Memory B cell (primary cell): ENCODE measurements around the gene NLRC5.
"Not testable (repeated sequence)": the region's sequence is repeated elsewhere in the genome, so short reads cannot be mapped to it uniquely, and the experiment has no call there.

Source experiments
- ATAC-seq: fragments of 150-1000 bp; cut with Tn5 transposase; 2 replicates; pipeline ENCODE4 v1.10.0; 2021; ENCODE audit warnings: low read depth, mild to moderate bottlenecking, moderate library complexity
- DNase-seq, 2 donors: peaks; one replicate each; pipeline ENCODE4 v3.0.0; 2022; ENCODE audit warnings: low spot score in 2 of 2
- H3K27ac Mint-ChIP-seq: one replicate; pipeline ENCODE4 v1.8.0; 2022; ENCODE audit warnings: mild to moderate bottlenecking, moderate library complexity, mixed read lengths
- H3K27me3 Mint-ChIP-seq: one replicate; pipeline ENCODE4 v1.8.0; 2022; ENCODE audit warnings: mixed read lengths
- H3K36me3 Mint-ChIP-seq: one replicate; pipeline ENCODE4 v1.8.0; 2022; ENCODE audit warnings: mild to moderate bottlenecking, mixed read lengths
- H3K4me1 Mint-ChIP-seq: one replicate; pipeline ENCODE4 v1.8.0; 2022; ENCODE audit warnings: mixed read lengths
- H3K4me3 Mint-ChIP-seq: one replicate; pipeline ENCODE4 v1.8.0; 2022; ENCODE audit warnings: mild to moderate bottlenecking, moderate library complexity, mixed read lengths
- H3K9me3 Mint-ChIP-seq: one replicate; pipeline ENCODE4 v1.8.0; 2022; ENCODE audit warnings: mixed read lengths

The NLRC5 gene

DNA sequence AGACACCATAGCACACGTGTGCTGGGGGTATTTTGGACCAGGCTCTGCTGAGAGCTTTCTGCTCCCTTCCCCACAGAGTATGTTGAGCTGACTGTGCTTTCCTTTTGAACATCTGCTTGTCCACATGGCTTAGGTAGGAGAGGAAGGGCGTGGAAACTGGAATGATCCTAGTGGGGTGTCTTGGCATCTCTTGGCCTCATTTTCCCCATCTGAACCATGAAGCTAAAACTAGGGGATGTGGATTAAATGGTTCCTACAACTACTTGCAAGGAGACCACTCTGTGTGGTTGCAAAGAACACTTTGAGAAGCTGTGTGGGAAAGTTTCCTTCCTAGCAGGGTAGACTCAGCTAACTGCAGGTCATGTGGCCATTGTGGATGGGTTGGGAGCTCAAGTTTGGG lies 6.7 kb upstream of the NLRC5 start:
- peak overlapping the region; percentile 1 for H3K4me3 Mint-ChIP-seq
- H3K4me1 Mint-ChIP-seq, result peaks cover 56% of the 10 kb centered on the region
- ATAC-seq, result no peak
- no peaks in the 10 kb centered on the region for H3K27me3 Mint-ChIP-seq
- H3K36me3 Mint-ChIP-seq, result peaks cover 12% of the 10 kb centered on the region
- peak overlapping the region; percentile 88 for H3K27ac Mint-ChIP-seq
- H3K9me3 Mint-ChIP-seq, result no peaks in the 10 kb centered on the region
- no peak for DNase-seq

GRCh38 chr16:56983211-56983751 lies 6.1 kb upstream of the NLRC5 start:
- Mint-ChIP-seq H3K4me3 (no peak overlapping the region), H3K9me3 (no peaks in the 10 kb centered on the region), H3K4me1 (peaks cover 61% of the 10 kb centered on the region), H3K27ac (peak overlapping the region; percentile 88), H3K27me3 (no peaks in the 10 kb centered on the region), H3K36me3 (peaks cover 16% of the 10 kb centered on the region)
- no peak for ATAC-seq
- DNase-seq, result no peak

DNA sequence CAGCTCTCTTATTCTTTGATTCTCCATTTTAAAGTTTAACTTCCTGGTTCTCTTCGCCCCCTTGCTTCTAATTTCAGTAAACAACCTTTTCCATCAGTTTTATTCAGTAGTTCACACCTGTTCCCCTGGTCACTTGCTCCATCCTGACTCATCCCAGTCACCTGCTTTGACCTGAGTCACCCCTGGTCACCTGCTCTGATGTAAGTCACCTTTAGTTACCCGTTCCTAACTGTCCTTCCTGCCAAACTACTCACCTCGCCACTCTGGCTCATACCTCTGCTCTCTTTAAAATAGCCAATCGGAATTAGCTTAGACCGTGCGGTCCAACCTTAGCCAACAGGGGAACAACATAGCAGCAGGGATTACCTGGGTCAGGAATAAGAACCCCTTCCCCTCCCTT lies 4.7 kb upstream of the NLRC5 start:
- Mint-ChIP-seq H3K4me1 (peaks cover 66% of the 10 kb centered on the region), H3K36me3 (peaks cover 18% of the 10 kb centered on the region), H3K27me3 (no peaks in the 10 kb centered on the region), H3K27ac (peak overlapping the region; percentile 99), H3K9me3 (no peaks in the 10 kb centered on the region), H3K4me3 (peak overlapping the region; percentile 24)
- ATAC-seq (no peak), DNase-seq (no peak)

GRCh38 chr16:56985288-56985961 lies 3.9 kb upstream of the NLRC5 start:
- ATAC-seq (no peak), DNase-seq (no peak)
- H3K9me3 Mint-ChIP-seq, result no peaks in the 10 kb centered on the region
- no peaks in the 10 kb centered on the region for H3K27me3 Mint-ChIP-seq
- H3K36me3 Mint-ChIP-seq, result peaks cover 18% of the 10 kb centered on the region
- peak overlapping the region; percentile 8 for H3K4me3 Mint-ChIP-seq
- peaks cover 61% of the 10 kb centered on the region for H3K4me1 Mint-ChIP-seq
- peak overlapping the region; percentile 99 for H3K27ac Mint-ChIP-seq

- H3K4me1 Mint-ChIP-seq, result peaks cover 59% of the 10 kb centered on the region
- DNase-seq (no peak), ATAC-seq (no peak)
- H3K27ac Mint-ChIP-seq, result peak overlapping the region; percentile 99
- H3K4me3 Mint-ChIP-seq, result peak overlapping the region; percentile 34
- no peaks in the 10 kb centered on the region for H3K9me3 Mint-ChIP-seq
- peaks cover 18% of the 10 kb centered on the region for H3K36me3 Mint-ChIP-seq
- no peaks in the 10 kb centered on the region for H3K27me3 Mint-ChIP-seq
Measured at GRCh38 chr16:56985962-56986360, 3.4 kb upstream of the NLRC5 start.

DNA sequence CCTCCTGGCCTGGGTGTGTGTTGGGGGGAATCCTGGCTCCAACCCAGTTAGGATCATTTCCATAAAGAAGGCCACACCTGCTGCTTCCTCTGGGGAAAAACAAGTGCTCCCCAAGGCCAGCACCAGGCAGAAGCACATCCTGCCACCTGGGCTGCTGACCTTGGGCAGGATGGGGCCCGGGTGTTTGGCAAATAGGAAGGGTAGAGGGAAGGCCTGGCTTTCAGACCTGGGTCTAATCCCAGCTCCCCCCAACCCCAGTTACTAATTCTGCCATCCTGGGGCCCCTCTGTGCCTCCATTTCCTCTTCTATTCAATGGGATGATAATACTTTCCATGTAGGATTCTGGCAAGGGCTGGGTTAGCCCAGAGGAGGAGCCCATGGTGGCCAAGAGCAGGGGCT lies 3.0 kb upstream of the NLRC5 start:
- ATAC-seq (no peak), DNase-seq (no peak)
- Mint-ChIP-seq H3K9me3 (no peaks in the 10 kb centered on the region), H3K36me3 (peaks cover 18% of the 10 kb centered on the region), H3K4me1 (peaks cover 56% of the 10 kb centered on the region), H3K4me3 (peak overlapping the region; percentile 68), H3K27me3 (no peaks in the 10 kb centered on the region), H3K27ac (peak overlapping the region; percentile 99)

DNA sequence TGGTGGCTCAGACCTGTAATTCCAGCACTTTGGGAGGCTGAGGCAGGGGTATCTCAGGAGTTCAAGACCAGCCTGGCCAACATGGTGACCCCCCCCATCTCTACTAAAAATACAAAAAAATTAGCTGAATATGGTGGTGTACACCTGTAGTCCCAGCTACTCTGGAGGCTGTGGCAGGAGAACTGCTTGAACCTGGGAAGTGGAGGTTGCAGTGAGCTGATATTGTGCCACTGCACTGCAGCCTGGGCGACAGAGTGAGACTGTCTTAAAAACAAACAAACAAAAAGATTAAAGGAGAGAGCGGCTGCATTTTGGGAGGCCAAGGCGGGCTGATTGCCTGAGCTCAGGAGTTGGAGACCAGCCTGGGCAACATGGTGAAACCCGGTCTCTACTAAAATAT lies 2.4 kb upstream of the NLRC5 start:
- Mint-ChIP-seq H3K27ac (peak overlapping the region; percentile 99), H3K4me3 (peak overlapping the region; percentile 68), H3K36me3 (peaks cover 22% of the 10 kb centered on the region), H3K4me1 (peaks cover 56% of the 10 kb centered on the region)
- not testable (repeated sequence) for H3K9me3 Mint-ChIP-seq, ATAC-seq, H3K27me3 Mint-ChIP-seq, DNase-seq

DNA sequence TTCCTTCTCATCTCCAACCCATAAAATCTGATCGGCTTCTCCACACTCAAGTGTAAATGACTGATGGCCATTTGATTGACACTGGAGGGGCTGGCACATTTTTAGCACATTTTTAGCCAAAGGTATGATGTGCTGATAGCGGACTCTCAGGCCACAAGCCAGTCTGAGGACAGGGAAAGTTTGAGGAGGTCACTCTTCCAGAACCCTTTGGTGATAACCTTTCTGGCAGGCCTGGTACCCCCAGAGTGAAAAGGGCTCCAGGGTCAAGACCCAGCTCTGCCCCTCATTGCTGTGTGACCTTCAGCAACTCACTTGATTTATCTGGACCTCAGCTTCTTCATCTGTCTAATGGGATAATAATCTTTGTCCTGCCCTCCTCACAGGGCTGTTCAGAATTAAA lies 1.7 kb upstream of the NLRC5 start:
- peaks cover 51% of the 10 kb centered on the region for H3K4me1 Mint-ChIP-seq
- H3K27me3 Mint-ChIP-seq, result no peaks in the 10 kb centered on the region
- H3K36me3 Mint-ChIP-seq, result peaks cover 25% of the 10 kb centered on the region
- ATAC-seq (no peak), DNase-seq (no peak)
- no peaks in the 10 kb centered on the region for H3K9me3 Mint-ChIP-seq
- peak overlapping the region; percentile 99 for H3K27ac Mint-ChIP-seq
- H3K4me3 Mint-ChIP-seq, result peak overlapping the region; percentile 100

- no peaks in the 10 kb centered on the region for H3K9me3 Mint-ChIP-seq
- ATAC-seq (no peak), DNase-seq (no peak)
- H3K4me1 Mint-ChIP-seq, result peaks cover 55% of the 10 kb centered on the region
- H3K4me3 Mint-ChIP-seq, result peak overlapping the region; percentile 100
- H3K27ac Mint-ChIP-seq, result peak overlapping the region; percentile 99
- no peaks in the 10 kb centered on the region for H3K27me3 Mint-ChIP-seq
- peaks cover 30% of the 10 kb centered on the region for H3K36me3 Mint-ChIP-seq
Measured at GRCh38 chr16:56988161-56988947, 1.0 kb upstream of the NLRC5 start.

DNA sequence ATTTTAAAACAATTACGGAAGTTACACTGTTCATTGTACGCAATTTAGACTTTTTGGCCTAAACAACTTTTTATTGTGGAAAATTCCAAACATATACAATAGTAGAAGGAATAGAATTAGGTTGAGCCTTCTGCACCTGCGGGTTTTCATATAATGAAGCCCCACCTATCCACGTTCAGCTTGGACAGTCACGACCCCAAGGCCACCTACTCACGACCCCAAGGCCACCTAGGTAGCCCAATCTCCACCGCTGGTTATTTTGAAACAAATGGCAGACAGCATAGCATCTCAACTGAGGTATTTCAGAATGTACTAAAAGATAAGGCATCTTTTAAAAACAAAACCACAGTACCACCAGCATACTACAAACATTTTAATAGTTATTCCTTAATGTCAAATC lies 631 bp downstream of the NLRC5 start:
- H3K27ac Mint-ChIP-seq, result peak overlapping the region; percentile 99
- DNase-seq, result no peak

GRCh38 chr16:56990407-56991286 lies 1.3 kb downstream of the NLRC5 start:
- DNase-seq (no peak), ATAC-seq (no peak)
- Mint-ChIP-seq H3K27ac (peak overlapping the region; percentile 99), H3K36me3 (peaks cover 31% of the 10 kb centered on the region), H3K9me3 (no peaks in the 10 kb centered on the region), H3K4me1 (peaks cover 58% of the 10 kb centered on the region), H3K27me3 (no peaks in the 10 kb centered on the region), H3K4me3 (peak overlapping the region; percentile 100)

More for the DNA sequence above, 631 bp downstream of the NLRC5 start:
- ATAC-seq, result no peak
- H3K9me3 Mint-ChIP-seq, result no peaks in the 10 kb centered on the region
- H3K4me3 Mint-ChIP-seq, result peak overlapping the region; percentile 100
- H3K36me3 Mint-ChIP-seq, result peaks cover 29% of the 10 kb centered on the region
- peaks cover 61% of the 10 kb centered on the region for H3K4me1 Mint-ChIP-seq
- no peaks in the 10 kb centered on the region for H3K27me3 Mint-ChIP-seq

GRCh38 chr16:56992431-56992830 lies 3.1 kb downstream of the NLRC5 start:
- peaks cover 35% of the 10 kb centered on the region for H3K36me3 Mint-ChIP-seq

GRCh38 chr16:56993204-56993603 lies 3.8 kb downstream of the NLRC5 start:
- DNase-seq, result no peak
- peak overlapping the region; percentile 78 for H3K27ac Mint-ChIP-seq
- no peaks in the 10 kb centered on the region for H3K9me3 Mint-ChIP-seq
- H3K36me3 Mint-ChIP-seq, result peaks cover 31% of the 10 kb centered on the region
- peaks cover 58% of the 10 kb centered on the region for H3K4me1 Mint-ChIP-seq
- H3K4me3 Mint-ChIP-seq, result peak overlapping the region; percentile 74
- ATAC-seq, result no peak
- no peaks in the 10 kb centered on the region for H3K27me3 Mint-ChIP-seq

More at GRCh38 chr16:56992431-56992830, 3.1 kb downstream of the NLRC5 start:
- Mint-ChIP-seq H3K4me3 (peak overlapping the region; percentile 100), H3K4me1 (peaks cover 61% of the 10 kb centered on the region), H3K27ac (peak overlapping the region; percentile 99)
- H3K27me3 Mint-ChIP-seq, DNase-seq, ATAC-seq, H3K9me3 Mint-ChIP-seq: not testable (repeated sequence)
